ENCODE data around the gene CREBBP.
"Not testable (repeated sequence)": the region's sequence is repeated elsewhere in the genome, so short reads cannot be mapped to it uniquely, and the experiment has no call there.

The CREBBP gene

DNA sequence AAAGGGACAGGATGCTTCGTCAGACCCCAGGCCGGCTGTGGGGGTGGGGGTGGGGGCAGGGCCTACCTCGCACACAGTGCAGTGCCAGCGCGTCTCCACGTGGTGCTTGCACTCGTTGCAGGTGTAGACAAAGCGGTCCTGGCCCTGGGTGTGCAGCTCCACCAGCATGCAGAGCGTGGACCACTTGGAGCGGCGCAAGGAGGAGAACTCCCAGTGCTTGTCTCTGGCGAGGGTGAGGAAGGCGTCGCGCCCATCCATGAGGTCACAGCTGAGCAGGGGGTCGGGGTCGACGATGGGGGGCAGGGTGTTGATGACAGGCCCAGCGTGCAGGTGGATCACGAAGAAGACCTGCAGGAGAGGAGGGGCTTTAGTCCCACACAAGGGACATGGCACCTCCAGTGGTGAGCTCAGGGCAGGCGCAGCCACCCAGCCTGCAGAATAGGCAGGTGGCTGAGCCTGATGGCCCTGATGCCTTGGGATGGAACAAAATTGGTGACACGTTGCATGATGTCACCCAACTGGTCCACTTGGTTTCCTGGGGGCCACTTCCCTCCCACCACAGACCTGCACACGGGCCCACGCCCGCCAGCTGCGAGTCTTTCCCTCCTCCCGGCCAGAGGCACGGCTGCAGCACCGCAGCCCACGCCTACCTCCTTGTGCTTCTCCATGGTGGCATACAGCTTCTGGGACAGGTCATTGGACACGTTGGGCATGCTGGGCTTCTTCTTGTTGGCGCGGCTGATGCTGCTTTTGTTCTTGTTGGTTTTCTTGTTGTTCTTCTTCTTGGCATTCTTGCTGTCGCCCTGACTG lies 149.2 kb downstream of the CREBBP start:
- no peak for DNase-seq

DNA sequence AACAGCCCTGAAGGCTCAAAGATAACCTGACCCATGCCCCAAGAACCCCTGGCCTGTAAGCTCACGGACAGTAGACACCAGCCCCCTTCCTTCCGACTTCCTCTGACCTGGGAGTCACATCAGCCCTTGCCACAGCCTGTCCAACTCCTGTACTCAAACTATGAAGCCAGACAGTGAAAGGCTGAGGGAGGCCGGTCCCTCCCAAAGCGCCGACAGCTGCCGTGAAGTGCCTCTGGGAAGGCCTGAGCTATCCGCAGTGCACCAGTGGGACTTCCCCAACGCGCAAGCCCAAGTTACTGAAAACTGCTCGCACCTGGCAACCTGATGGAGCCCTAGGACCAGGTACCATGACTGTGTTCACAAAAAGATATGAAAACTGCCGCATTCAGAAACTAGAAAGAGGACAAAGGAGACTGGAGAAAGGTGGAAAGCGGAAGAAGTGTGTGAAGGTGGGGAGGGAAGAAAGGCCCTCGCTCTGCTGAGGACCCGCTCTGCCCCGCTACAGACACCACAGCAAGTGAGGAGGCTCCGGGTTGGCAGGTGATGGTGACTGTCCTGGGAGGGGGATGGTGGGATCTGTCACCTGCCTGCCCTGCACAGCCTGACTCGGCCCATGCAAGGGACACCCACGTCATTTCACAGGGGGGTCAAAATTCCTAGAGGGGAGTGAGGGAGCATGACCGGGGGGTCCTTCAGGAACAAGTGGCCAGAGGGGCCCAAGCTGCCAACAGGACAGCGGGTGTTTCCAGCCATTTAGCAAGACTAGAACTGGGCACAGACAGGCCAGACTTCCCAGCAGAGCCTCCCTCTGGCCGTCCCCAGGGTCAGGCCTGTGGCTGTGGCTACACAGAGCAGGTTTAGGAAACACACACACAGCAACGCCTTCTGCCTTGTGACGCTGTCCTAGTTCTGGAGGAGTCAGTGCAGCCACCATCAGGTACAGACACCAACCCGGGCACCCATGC lies 150.1 kb downstream of the CREBBP start:
- no peak for DNase-seq

DNA sequence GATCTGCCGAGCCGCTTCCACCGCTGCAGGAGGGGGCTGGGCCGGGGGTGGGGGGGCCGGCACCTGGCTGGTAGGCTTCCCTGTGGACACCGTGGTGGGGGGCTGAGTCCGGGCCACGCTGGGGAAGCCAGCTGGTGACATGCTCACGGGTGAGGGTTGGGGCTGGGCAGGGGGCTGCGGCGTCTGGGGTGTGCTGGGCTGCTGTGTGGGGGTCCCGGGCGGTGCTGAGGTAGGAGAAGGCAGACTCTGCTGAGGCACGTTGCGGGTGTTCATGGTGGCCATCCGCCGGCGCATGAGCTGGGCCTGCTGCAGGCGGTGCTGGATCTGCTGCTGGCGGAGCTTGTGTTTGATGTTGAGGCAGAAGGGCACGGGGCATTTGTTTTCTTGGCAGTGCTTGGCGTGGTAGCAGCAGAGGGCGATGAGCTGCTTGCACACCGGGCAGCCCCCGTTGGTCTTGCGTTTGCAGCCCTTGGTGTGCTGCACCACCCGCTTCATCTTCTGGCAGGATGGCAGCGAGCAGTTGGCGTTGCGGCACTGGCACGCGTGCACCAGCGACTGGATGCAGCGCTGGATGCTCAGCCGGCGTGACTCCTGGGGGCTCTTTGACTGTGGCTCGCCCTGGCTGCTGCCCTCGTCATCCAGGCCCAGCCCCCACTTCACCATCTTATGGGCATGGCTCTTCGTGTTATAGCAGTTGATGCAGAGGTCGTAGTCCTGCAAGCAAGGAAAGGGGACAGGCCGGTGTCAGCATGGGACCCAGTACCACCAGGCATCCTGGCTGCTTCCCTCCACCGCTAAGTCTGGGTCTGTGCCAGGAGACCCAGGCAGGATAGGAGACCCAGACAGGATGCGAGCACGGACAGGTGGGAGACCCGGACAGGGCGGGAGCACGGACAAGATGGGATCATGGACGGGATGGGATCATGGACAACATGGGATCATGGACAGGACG lies 151.1 kb downstream of the CREBBP start:
- DNase-seq, result no peak

DNA sequence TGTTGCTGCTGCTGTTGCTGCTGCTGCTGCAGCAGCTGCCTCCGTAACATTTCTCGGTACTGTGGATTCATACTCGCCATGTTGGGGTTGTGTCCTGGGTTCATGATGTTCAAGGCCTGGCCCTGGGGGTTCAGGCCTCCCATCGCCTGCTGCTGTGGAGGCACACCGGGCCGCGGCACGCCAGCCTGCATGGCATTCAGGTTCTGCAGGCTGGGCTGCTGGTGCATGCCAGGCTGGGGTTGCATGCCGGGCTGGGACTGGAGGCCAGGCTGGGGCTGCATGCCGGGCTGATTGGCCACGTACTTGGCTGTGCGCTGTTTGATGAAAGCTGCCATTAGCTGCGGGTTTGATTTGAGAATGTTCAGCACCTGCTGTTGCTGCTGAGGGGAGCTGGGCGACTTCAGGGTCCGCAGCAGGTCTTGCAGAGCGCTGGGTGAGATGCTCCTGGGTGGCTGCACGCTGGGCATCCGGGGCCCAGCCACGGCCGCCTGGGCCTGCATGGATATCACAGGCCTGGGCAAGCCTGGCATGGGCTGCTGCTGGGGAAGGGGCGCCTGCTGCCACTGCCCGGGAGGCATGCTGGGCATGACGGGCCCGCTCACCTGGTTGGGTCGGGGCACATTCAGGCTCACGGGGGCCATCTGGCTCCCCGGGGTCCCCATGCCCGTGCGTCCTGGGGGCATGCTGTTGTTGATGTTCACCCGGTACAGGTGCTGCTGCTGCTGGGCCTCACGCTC lies 151.9 kb downstream of the CREBBP start:
- DNase-seq, result no peak

DNA sequence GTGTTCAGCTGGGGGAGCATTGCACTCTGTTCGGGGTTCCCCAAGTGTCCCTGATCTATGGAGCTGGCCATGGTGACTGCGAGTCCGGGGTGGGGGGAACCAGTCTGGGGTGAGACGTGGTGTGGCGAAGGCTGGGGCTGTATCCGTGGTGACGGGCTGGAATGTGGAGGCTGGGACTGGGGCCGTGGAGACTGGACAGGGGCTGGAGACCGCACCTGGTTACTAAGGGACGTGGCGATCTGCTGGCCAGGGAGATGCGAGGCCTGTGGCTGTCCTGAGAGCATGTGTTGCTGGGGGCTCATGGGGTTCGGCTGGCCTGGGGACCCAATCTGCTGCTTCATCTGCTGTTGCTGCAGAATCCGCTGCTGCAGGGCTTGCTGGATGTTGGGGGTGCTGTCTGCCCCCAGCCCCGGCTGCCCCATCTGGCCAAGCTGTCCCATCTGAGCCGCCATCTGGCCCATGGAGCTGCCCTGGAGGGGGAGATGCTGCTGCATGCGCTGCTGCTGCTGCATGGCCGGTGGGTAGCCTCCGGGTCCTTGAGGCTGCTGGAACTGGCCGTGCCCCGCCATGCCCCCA lies 152.6 kb downstream of the CREBBP start:
- DNase-seq, result no peak

DNA sequence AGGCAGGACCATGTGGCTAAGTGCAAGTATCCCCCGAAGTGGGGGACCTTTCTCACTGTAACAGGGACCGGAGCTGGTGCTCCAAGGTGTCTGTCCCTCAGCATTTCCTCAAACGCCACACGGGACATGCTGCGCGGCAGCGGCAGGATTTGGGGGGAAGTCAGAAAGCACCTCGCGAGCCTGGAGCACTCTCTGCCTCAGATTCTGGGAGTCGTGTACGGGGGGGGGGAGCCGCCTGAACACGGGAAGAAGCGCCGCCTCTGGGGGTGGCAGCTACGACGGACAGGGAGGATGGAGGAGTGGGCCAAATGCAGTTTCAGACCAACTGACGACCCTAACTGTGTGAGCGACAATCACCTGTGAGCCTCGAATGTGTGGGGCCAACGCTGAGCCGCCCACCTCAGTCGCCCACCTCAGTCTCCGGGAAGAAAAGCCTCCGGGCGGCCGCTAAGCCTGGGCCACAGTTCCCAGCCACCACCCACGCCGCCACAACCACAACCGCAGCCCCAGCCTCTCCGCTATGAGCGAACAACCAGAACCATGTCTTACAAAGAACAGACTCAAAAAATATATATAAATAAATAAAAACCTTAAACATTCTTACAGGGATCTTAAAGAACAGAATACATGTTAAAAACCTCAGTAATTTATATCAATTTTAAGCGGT lies 154.4 kb downstream of the CREBBP start:
- no peak for DNase-seq

DNA sequence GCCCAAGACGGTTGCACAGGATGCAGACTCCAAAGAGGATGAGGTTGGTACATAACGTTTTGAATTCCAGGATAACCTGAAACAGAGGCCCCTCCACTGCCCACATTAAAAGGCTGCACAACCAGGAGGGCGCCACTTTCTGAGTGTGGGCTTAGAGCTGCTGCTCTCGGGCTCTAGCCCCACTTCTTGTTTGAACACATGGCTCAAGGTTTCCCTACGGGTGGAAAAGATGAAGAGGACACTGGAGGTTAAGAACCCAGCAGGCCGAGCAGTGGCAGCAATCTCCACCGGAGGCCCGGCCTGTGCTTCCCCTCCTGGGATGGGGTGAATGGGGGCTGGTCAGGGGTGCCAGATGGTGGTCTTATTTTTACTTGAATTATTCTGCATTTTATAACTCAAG lies 155.2 kb downstream of the CREBBP start:
- no peak for DNase-seq

DNA sequence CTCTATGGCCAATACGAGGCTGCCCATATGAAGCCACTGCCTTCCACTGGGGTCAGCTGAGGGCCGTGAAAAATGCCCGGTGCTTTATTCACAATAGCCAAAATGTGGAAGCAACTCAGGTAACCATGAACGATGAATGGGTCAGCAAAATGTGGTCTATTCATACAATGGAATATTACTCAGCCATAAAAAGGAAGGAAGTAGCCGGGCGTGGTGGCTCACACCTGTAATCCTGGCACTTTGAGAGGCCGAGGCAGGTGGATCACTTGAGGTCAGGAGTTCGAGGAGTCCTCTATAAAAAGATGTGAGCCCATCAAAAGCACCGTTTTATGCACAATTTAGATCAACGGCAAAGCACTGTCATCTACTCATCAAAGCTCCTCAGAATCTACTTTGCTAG lies 158.0 kb downstream of the CREBBP start:
- no peak for DNase-seq

DNA sequence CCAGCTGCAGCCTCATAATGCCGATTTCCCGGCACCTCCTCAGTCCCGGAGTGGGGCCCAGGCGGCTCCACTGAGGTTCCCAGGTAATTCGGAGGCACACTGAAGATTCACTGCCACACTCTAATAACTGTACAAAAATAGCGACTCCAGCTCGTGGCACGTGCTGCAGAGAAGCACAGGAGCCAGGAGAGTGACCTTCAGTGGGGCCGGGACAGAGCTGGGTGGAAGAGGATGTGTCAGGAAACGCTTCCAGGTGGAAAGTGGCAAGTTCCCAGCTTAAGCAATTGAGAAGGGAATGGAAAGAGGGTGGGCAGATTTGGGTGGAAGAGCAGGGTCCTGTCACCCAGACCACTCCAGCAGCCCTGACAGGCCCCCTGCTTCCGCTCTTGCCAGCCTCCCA lies 160.1 kb downstream of the CREBBP start:
- DNase-seq, result no peak

DNA sequence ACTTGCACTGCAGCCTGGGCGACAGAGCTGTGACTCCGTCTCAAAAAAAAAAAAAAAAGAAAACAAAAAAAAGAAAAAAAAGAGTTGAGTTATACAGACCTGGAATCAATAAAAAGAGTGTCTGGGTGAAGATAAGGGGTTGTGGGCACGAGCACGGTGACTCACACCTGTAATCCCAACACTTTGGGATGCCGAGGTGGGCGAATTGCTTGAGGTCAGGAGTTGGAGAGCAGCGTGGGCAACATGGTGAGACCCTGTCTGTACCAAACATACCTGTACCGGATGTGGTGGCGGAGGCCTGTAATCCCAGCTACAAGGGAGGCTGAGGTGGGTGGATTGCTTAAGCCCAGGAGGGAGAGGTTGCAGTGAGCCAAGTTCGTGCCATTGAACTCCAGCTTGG lies 161.9 kb downstream of the CREBBP start:
- DNase-seq, result no peak

DNA sequence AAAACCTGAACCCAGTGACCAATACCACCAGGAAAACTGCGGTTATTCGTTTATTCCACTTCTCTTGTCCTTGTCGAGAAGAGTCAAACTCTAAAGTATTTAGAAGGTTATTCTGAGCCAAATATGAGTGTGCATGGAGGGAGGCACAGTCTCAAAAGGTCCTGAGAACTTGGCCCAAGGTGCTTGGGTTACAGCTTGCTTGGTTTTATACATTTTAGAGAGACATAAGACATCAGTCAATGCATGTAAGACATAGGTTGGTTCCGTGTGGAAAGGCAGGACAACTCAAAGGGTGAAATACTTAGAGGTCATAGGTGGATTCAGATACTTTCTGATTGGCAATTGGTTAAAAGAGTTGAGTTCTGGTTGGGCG lies 162.5 kb downstream of the CREBBP start:
- no peak for DNase-seq

DNA sequence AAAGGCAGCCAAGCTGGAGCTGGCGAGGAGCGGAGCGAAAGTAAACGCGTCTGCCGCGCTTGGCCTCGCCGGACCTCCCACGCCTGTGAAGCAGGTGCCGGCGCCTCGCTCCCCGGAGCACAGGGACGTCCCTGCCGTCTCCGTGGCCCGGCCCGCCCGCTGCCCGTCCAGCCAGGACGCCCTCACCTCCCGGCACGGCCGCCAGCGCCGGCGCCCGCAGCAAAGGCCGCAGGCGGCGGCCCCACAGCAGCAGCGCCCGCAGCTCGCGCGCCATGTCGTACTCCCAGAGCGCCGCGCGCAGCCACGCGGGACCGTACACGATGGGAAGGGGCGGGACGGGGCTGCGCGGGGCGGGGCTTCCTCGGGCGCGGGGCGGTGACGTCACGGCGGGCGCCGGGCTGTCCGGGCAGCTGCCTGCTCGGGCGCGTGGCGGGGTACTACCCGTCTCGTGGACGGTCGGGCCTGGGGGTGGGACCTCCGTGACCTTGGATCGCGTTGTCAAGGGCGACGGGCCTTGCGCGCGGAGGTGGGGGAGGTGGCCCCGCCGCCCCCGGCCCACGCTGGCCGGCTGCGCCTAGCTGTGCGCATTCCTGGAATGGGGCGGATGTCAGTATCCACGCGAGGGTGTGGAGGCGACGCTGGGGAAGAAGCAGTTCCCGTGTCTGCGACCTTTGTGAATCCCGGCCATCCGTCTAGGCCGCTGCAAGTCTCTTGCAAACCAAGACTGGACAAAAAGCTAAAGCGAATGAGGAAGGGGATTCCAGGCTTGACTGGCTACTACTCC lies 163.1 kb downstream of the CREBBP start, which contains the start of gene TRAP1:
Gene TRAP1 (minus strand): TSS at position 290 of the 784 bp plus-strand sequence. CDS start 16 bp downstream, at position 274.
- DNase-seq, result peak; percentile 93

DNA sequence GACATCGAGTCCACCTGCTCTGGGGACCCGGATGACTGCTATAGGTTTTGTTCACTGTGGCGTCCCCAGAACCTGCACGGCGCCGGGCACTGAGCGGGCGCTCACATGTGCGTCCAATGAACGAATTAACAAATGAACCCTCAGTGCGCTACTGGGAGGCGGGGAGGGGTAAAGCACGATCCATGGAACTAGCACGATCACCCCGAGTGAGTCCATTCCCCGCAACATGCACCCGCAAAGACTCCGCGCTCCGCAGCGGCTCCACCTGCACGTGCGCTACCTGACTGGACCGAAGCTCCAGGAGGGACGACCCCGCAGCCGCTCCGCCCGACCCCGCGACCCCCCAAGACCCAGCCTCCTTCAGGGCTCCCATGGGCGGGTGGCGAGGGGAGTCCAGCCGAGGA lies 163.7 kb downstream of the CREBBP start:
- DNase-seq, result peak; percentile 62

DNA sequence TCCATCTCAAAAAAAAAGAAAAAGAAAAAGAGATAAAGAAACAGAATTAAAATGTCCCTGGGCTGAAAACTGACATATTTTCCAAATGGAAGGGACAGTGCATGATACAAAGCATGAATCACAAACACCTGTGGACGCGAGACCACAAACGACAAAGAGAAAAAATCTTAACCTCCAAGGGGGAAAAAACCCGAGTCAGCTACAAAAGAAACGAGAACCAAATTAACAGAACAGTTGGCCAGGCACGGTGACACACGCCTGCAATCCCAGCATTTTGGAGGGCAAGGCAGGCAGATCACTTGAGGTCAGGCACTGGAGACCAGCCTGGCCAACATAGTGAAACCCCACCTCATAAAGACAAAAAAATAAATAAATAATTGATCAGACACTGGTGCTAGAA lies 165.1 kb downstream of the CREBBP start:
- no peak for DNase-seq

DNA sequence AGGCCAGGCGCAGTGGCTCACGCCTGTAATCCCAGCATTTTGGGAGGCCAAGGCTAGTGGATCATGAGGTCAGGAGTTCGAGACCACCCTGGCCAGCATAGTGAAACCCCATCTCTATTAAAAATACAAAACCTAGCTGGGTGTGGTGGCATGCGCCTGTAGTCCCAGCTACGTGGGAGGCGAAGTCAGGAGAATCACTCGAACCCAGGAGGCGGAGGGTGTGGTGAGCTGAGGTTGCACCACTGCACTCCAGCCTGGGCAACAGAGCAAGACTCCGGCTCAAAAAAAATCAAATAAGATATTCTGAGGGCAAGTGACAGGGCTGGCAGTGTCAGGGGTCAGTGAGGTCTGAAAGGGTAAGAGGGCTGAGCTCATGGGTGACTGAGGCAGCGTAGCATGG lies 166.1 kb downstream of the CREBBP start:
- not testable (repeated sequence) for DNase-seq

DNA sequence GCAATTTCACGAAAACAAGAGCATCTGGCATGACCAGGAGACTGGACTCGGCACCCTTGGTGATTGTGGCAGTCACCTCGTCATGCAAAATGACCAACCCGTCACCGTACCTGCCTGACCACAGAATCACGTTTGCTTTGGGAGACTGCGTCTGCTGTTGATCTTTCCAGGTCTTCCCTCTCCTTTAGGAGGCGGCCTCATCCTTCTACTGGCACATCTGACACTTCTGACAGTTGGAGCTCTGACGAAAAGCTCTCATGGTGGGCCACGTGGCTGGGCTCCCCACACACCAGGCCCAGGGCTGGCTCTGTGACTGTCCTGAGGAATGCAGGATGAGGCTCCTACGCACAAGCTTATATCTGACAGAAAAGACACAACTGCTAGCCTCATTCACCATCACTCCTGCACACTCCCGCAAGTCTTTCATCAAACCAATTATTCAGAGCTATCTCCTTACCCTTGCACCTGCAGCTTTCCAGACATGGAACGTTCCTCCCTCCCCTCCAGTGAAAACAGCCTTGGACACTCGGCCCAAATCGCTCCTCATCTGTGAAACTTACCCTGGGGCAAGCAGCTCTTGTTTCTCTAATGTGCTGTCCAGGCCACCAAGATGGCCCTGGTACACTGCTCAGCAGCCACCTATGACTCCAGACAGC lies 166.8 kb downstream of the CREBBP start:
- no peak for DNase-seq

DNA sequence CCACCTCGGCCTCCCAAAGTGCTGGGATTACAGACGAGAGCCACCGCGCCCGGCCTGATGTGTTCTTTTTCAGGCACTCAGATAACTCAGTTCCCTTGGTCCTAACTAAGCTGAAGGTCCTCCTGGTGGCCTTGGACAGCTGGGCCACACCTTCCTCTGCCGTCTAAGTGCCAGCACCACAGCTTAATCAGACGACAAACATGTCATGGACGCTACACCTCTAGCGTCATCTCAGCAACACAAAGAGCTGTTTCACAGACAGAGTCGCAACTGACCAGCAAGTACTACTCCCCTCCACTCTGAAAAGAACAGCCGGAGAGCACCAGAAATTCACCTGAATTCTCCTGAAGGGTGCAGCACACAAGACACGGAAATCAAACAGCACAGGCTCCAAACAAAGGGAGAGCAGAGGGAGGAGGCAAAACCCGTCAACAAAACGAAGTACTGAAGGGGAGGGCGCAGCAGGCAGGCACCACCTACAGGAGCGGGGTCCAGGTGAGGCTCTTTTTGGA lies 167.6 kb downstream of the CREBBP start:
- no peak for DNase-seq

DNA sequence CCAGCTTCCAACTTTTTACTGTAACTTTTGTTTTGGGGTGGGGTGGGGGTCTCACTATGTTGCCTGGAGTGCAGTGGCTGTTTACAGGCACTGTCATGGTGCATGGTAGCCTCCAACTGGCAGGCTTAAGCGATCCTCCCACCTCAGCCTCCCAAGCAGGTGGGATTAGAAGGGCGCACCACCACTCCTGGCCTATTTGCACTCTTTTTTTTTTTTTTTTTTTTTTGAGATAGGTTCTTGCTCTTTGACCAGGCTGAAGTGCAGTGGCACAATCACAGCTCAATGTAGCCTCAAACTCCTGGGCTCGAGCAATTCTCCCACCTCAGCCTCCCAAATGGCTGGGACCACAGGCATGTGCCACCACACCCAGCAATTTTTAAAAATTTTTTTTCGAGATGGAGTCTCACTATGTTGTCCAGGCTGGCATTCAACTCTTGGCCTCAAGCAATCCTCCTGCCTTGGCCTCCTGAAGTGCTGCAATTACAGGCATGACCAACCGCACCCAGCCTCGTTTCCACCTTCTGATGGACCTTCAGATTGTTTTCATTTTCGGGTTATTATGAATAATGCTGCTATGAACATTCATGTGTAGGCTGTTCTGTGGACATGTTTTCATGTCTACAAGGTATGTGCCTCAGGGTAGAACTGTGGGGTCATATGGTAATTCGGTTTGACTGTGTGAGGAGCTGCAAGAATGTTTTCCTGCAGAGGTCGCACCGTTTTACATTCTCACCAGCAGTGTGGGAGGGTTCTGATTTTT lies 174.1 kb downstream of the CREBBP start:
- no peak for DNase-seq

DNA sequence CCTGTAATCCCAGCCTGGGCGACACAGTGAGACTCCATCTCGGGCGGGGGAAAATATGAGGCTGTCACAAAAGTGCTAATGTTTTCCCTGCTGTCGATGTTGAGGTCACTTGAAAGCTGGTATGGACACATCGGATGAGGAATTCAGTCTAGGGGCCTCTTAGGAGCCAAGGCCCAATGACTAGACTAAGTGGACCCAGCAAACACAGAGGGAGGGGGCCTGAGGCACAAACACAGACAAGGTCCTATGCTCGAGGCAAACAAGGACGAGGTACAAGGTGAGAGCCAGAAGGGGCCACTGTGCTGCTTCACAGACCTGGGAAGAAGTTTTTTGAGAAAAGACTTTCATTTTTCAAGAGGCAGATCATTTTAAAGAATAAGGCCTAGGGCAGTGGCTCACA lies 178.4 kb downstream of the CREBBP start:
- DNase-seq, result no peak

All from stimulated activated CD4-positive, alpha-beta T cell treated with anti-CD3 and anti-CD28 coated beads, Interleukin-15, amount 100 ng/mL, for 24 hours (primary cell).